NCI-H1930 (cell line): Measurements from ENCODE around the gene ZNF574.

ENCODE experiments used
- DNase-seq, 2 experiments: peaks; one replicate each; lab custom pipeline; 2025; lab: John Stamatoyannopoulos, UW

The ZNF574 gene

DNA sequence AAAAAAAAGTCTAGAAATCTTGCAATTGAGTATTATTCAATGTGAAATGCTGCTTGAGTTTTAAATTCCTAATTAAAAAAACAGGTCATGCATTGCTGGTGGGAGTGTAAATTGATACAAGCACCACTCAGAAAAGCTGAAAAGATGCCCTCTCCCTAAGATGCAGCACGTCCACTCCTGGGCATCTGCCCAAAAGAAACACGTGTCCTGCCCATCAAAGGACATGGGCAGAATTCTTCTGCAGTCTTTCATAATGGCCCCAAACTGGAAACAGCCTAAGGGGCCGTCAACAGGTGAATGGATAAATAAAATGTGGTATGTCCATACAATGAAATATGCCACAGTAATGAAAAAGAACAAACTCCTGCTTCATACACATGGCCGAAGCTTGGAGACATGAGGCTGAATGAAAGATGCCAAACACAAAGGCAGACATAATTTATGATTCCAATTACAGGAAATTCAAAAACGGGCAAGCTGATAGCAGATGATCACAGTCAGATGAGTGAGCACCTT lies 48.5 kb downstream of the ZNF574 start:
- DNase-seq = no peak

DNA sequence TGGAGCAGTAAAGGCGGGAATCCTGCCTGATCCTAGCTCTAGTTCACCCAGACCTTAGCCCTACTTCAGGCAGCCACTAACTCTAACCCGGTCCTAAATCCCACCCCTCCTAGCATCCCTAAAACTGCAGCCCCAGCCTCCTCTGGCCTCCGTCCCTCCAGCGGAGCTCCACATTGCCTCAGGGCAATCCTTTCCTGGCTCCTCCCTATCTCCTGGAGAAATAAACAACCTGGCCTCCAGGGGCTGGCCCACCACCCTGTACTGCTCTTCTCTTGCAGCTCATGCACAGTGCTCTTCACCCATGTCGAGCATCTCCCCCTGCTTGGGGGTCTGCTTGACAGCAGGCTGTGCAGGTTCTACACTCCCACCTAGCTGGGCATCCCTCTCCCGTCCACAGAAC lies 49.6 kb downstream of the ZNF574 start:
- DNase-seq = no peak

DNA sequence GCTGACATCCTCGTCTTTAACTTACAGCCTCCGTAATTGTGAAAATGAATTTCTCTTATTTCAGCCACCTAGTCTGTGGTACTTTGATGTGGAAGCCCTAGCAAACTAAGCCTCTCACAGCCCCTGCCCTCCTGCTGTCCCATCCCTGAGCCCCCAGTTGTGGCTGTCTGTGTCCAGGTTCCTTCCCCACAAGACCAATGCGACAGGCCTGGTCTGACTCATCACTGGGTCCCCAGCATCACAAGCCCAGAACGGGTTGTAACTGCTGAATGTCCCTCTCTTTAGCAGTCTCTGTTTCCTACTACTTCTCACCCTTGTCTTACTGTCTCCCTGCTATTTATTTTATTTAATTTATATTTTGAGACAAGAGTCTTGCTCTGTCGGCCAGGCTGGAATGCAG lies 50.6 kb downstream of the ZNF574 start:
- DNase-seq = no peak

DNA sequence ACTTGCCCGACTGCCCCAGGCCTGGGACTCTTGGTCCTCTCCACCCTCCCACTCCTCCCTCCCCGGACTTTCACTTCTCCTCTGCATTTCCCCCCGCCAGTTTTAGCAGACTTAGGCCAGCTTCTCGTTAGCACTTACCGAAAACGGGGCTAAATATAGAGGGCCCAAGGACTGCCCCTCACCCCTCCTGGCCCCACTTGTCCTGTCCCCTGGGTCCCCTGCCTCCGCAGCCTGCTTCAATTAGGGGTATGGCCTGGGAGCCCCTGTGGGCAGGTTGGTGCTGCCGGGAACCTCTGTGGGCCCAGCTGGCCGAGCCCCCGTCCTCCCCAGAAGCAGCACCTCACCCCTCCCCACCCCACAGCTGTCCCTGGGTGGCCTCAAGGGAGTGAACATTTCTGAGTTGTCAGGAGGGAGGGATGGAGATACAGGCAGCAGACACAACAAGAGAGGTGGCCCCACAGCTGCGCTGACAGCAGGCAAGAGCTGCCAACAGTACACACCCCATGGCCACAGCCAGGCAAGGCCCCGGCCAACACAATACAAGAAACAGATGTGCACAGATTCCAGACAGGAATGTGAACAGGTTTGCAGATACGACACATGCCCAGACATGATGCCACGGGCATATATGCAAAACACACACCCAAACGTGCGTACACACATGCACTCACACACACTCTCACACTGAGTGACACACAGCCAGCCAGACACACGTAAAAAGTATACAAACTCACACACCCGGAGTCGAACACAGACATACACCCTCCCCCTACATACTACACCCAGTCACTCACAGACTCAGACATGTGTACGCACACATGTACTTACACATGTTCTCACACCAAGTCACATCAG lies 53.7 kb downstream of the ZNF574 start:
- no peak for DNase-seq

DNA sequence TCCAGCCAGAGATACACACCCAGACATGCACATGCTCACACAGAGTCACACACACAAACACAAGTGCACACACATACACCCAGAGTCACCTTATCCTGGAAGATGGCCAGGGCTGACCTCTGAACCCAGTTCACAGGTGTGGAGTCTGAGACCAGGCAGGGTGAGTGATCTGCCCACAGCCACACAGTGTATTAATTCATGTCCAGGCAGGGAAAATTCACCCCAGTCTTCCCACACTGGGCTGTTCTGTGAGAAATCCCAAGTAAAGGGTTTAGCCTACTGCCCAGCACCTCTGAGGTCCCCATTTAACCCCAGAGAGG lies 54.2 kb downstream of the ZNF574 start:
- DNase-seq = no peak
